Right lobe of liver (tissue), 4 donors: ENCODE measurements around the gene CALCOCO2.

Source experiments
- POLR2A ChIP-seq: fragments of 450-650 bp; IDR thresholded peaks from one replicate; pipeline ENCODE4 v1.6.1; 2017; ENCODE audit warnings: antibody characterized with exemption, mild to moderate bottlenecking
- TF ChIP-seq, protein P1 (sequence below), 4 donors: fragments of 200-600 bp in 3 of 4; fragments of 450-650 bp in 1 of 4; IDR thresholded peaks; one replicate each; pipeline versions ENCODE4 v1.5.1 to v1.8.0; 2016 to 2022; ENCODE audit warnings: antibody characterized with exemption in 4 of 4, mild to moderate bottlenecking in 2 of 4
- donor health status: DM: no; HTN: no; CAD: no.
- donor health status: DM: no; HTN: no; CAD: no.
- donor health status: DM: no; HTN: yes; CAD: no.

DNA sequence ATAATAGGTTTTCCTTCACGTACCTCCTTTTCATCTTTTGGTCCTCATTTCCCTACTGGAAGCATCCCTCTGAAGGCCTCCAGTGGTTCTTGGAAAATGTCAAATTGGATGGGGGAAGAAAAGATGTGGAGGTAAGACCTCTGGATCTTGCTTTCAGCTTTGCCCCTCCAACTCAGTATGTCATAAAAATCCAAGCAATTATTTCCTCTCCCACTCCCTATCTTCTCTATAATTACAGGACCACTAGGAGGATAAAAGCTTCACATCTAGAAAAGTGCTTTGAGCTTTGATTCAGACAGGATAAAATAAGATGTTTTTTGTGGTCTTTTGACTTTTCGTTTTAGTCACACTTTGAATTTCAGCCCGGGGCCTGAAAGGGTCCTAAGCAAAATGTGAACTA lies 15.5 kb upstream of the CALCOCO2 start:
- TF ChIP-seq, protein P1, sequence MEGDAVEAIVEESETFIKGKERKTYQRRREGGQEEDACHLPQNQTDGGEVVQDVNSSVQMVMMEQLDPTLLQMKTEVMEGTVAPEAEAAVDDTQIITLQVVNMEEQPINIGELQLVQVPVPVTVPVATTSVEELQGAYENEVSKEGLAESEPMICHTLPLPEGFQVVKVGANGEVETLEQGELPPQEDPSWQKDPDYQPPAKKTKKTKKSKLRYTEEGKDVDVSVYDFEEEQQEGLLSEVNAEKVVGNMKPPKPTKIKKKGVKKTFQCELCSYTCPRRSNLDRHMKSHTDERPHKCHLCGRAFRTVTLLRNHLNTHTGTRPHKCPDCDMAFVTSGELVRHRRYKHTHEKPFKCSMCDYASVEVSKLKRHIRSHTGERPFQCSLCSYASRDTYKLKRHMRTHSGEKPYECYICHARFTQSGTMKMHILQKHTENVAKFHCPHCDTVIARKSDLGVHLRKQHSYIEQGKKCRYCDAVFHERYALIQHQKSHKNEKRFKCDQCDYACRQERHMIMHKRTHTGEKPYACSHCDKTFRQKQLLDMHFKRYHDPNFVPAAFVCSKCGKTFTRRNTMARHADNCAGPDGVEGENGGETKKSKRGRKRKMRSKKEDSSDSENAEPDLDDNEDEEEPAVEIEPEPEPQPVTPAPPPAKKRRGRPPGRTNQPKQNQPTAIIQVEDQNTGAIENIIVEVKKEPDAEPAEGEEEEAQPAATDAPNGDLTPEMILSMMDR (IDR thresholded peaks at IDR 0.05): no peak
- no peak for TF ChIP-seq POLR2A
